ENCODE data around the gene FKBP1A.
"Not testable (repeated sequence)": the region's sequence is repeated elsewhere in the genome, so short reads cannot be mapped to it uniquely, and the experiment has no call there.

The FKBP1A gene

DNA sequence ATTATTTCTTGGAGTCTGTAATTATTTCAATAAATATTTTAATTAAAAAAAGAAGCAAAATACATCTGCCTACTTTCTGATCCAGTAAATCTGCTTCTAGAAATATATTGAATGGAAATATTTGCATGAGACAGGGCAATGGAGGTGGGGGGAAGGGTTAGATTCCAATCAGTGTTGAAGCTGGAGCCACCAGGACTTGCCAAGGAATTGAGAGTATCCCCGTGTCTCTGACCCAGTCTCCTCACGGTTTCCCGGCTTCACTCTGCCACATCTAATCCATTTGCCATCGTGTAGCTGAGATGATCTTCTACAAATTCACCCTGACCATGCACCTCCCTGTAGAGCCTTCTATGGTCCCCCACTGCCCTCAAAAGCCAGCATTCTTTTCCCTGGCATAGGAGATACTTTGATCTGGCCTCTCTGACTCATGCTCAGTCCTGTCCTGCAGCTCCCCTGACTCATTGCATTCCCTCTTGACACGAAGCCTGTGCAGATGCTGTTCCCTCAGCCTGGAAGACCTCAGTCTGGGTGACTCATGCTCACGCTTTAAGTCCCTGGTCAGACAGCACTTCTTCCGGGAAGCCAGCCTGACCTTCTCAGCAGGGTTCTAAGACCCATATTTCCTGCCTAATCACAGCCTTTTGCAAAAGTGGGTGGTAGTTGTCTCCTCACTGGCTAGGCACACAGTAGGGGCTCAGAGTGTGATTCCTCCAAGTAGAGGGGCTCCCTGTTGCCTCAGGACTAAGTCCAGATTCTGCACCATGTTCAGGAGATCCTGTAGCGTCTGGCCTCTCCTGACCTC lies 23.0 kb upstream of the FKBP1A start:
- DNase-seq: no peak

DNA sequence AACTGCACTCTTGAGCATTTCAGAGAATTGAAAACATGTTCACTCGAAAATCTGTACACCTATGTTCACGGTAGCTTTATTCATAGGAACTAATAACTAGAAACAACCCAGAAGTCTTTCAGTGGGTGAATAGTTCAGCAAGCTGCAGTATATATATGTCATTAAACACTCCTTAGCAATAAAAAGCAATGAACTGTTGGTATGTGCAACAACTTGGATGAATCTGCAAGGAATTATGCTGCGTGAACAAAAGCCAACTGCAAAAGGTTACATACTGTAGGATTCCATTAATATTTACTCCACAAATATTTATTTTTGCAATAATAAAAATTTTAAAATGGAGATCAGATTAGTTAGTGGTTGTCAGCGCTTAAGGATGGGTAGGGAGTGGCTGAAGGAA lies 22.1 kb upstream of the FKBP1A start:
- no peak for DNase-seq

DNA sequence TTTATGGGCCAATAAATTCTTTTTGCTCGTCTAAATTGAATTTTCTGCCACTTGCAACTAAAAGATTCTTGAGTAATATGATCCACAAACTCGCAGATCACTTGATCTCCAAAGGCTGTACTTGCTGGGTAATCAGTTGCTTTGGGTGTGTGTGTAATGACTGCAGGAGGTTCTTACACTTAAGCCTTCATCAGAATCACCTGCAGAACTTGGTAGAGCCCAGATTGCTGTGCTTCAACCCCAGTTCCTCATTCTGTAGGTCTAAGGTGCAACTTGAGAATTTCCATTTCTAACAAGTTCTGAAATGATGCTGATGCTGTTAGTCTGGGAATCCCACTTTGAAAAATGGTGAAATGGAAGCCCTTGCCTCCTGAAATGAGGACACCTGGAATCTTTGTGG lies 12.9 kb upstream of the FKBP1A start:
- DNase-seq: no peak

DNA sequence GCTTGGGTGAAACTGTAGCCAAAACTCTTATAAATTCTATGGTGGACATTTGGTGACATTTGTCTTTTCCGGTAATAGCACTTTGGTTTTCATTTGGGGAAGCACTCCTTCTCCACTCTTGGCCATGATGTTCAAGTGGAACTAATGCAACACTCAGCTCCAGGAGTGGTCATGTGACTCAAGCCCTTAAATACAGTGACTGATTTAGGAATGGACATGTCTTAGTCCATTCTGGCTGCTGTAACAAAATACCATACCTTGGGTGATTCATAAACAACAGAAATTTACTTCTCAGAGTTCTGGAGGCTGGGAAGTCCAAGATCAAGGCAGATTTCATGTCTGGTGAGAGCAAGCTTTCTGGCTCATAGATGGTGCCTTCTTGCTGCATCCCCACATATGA lies 10.8 kb upstream of the FKBP1A start:
- DNase-seq: no peak

DNA sequence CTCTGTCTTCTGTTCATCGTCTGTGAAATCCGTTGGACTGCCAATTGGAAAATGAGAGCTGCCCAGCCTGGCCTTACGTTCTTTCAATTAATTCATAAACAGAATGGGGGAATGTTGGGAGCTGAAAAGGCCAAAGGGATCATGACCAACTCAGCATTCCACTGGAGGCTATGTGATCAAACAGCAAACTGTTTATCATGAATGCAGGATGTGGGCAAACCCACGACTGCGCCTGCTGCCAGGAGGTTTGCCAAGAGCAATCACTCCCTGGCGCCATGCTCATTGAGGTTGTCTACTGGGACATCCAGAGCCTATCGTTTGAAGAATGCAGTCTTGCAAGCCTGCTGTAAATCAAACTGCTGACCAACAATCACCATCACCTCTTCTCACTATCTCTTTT lies 9.3 kb upstream of the FKBP1A start:
- no peak for DNase-seq

DNA sequence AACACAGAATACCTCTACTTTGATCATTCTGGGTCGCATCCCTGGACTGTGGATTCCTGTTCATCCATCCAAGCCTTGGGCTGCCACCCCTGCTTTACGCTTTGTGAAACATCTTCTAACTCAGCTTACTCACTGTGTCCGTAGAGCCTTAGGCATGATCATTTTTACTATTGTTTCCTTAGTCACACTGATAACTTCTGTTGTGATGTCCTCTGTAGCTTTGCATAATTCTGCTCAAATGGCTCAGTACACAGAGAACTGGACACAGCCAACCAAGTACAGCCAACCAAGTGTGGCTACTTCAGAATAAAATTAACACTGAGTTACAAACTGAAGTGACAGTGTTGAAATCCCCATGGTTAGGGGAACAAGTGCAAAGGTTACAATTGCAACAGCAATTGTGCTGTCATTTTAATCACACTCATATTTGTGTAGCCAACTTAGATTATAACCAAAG lies 8.6 kb upstream of the FKBP1A start:
- no peak for DNase-seq

DNA sequence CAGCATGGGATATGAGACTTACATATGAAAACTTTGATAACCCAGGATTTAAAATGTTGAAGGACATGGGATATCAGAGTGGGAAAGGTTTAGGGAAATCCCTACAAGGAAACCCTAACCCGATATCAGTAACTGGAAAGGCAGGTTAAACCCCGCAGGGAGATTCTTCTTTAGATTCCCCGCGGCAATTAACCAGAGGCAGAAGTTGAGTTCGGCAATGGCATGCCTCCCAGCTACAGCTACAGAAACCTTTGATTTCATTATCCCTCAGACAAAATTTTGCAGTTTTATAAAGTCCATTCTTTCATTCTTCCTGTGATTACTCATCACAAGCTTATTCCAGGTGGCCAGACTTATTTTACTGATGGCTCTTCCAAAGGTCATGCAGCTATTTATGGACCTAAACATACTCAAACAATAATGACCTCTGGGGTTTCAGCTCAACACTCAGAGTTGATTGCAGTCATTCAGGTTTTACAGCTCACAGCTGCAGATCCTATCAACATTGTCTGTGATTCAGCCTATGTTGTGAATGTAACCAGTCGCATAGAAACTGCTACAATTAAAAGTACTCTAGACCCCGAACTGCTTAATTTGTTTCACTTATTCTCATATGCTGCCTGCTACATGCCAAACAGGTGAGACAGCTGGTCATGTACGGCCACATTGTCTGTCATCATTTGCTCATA lies 7.0 kb upstream of the FKBP1A start:
- DNase-seq: not testable (repeated sequence)

DNA sequence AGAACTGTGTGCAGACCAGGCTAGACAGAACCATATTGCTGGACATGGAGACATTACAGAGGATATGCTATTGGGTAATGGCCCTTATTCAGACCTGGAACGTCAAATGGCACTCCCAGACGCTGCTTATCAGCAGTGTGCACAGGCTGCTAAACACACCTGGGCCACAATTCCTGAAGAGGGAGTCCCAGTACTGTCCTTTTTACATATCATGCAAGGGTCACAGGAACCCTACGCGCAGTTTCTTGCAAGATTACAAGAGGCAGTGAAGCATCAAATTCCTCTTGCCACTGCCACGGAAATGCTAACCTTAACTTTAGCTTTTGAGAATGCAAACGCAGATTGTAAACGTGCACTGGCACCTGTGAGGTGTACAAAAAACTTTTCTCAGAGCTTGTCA lies 5.3 kb upstream of the FKBP1A start:
- DNase-seq: not testable (repeated sequence)

DNA sequence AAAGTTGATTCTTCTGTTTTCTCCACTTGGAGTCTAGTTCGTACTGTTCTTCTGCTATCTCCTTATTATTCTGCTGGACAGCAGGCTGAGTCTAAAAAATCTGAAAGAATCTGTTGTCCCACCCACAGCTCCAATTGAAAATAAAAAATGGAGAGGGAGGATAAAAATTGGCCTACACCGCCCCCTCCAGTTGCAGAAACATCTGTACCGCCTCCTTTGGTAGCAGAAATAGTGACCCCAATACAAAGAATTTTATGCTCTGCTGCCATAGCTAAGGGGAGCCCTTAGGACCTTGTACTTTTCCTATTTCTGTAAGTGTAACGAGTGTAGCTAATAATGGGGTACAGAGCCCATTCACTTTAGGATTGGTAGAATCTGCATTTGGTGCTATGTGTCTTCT lies 4.9 kb upstream of the FKBP1A start:
- no peak for DNase-seq

DNA sequence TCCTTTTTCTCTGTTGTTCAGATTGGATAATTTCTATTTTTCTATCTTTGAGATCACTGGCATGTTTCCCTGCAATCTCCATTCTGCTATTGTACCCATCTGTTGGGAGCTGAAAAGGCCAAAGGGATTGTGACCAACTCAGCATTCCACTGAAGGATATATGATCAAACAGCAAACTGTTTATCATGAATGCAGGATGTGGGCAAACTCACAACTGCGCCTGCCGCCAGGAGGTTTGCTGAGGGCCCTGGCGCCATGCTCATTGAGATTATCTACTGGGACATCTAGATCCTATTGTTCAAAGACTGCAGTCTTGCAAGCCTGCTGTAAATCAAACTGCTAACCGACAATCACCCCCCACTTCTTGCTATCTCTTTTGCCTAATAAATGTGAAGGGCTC lies 3.8 kb upstream of the FKBP1A start:
- no peak for DNase-seq

DNA sequence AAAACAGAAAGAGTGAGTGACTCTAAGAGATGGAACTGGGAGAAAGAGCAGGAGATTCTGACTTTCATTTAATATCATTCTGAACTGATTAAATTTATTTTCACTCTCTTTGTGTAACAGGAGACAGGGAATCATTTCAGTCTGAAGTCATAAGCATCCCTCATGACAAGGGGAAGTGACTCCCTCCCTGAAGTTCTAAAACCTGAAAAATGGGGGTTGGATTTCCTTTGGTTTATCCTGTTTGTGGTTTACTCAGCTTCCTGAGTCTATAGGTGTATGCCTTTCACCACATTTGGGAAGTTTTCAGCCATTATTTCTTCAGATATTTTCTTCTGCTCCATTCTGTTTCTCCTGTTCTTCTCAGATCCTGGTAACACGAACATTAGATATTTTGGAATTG lies 3.4 kb upstream of the FKBP1A start:
- no peak for DNase-seq

DNA sequence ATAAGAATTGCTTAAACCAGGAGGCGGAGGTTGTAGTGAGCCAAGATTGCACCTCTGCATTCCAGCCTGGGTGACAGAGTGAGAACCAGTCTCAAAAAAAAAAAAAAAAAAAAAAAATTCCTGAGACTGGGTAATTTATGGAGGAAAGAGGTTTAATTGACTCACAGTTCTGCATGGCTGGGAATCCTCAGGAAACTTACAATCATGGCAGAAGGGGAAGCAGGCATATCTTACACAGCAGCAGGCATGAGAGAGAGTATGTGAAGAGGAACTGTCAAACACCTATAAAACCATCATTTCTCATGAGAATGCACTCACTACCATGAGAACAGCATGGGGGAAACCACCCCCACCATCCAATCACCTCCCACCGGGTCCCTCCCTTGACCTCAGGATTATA lies 1.8 kb upstream of the FKBP1A start:
- DNase-seq: no peak

DNA sequence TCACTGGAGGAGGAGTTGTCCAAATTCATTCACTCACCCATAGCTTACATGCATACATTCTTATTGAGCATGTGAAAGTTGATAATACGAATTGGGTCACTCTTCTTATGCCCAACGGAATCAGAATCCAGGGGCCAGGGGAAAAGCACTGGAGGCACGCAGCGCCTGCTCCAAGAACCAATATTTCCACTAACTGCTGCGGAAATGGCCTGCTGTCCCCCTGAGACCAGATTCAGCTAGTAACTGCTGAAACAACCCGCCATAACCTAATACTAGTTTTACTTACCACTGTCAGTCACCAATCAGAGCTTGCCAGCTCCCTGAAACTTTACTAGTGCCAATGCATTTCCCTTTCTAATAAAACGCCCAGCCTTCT lies 641 bp upstream of the FKBP1A start:
- no peak for DNase-seq

DNA sequence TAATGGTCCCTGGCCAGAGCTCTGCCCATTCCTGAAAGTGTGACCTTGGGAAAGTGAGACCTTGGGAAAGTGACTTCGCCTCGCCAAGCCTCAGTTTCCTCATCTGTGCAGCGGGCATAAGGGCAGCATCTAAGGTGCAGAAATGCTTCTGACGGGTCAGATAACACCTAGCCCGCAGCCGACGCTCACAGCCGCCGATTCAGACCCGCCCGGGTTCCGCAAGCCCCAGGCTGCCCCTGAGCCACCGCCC lies 486 bp downstream of the FKBP1A start:
- no peak for DNase-seq

DNA sequence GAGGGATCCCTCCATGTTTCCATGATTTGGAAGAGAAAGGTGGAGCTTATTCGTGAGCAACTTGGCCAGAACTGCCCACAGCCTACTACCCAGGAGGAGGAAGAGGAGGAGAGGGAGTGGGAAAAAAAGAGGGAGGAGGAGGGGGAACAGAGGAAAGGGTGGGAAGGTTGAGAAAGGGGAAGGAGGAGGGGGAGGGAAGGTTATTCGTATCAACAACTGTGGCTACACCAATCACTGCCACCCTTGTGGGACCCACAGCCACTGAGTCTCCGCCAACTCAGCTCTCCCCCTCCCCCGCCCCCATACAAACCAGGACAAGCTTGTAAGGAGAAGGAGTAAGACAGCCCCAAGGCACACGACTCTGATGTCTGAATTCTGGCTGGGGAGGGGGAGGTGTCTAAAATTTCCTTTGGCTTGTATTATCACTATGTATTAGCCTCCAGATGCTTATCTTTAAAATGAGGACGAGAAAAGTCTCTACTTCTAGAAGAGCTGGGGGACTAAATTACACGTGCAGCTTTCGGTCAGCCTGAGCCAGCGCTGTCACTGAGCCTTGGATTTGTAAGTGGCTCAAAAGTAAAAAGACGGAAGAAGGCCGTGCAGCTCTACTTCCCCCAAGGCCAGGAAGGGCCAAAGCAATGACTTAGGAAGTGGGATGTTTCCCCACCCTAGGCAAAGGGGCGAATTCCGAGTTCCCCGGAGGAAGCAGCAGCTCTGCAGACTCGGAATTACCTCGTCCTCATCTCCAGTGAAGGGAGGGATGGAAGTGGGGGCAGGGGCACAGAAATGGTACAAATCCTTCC lies 1.0 kb downstream of the FKBP1A start:
- no peak for DNase-seq

DNA sequence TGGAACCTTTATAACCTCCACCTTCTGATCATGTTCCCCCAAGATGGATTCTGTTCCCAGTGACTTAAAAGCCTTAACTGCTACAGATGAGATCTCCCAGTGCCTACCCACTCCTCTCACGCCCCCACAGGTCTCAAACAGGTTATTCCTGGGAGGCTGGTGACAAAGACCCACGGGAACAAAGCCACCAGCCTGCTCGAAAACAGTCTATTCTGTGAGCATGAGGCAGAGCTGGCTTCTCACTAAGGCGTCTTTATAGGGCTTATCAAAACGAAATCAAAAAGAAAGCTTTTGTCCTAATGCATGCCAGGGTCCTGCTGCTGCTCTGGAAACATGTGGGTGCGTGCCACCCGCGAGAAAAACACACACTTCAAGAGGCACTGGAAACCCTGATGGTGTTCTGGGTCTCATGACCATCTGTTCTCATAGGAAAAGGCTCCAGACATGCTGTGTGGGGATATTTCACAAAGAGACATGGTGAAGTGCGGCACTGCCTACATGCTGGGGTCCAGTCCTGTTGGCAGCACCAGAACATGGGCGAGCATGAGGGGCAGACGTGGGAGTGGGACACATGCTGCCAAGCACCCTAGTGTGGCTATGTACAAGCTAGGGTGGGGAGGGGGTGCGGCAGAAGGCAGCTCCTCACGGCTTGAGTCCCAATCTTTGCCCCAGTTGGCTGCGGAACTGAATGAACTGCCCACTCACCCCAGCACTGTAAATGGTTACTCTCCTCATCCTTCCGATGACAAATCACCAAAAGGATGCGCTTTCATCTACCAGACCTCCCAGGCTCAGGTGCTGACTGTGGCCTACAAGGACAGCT lies 2.1 kb downstream of the FKBP1A start:
- DNase-seq: no peak

DNA sequence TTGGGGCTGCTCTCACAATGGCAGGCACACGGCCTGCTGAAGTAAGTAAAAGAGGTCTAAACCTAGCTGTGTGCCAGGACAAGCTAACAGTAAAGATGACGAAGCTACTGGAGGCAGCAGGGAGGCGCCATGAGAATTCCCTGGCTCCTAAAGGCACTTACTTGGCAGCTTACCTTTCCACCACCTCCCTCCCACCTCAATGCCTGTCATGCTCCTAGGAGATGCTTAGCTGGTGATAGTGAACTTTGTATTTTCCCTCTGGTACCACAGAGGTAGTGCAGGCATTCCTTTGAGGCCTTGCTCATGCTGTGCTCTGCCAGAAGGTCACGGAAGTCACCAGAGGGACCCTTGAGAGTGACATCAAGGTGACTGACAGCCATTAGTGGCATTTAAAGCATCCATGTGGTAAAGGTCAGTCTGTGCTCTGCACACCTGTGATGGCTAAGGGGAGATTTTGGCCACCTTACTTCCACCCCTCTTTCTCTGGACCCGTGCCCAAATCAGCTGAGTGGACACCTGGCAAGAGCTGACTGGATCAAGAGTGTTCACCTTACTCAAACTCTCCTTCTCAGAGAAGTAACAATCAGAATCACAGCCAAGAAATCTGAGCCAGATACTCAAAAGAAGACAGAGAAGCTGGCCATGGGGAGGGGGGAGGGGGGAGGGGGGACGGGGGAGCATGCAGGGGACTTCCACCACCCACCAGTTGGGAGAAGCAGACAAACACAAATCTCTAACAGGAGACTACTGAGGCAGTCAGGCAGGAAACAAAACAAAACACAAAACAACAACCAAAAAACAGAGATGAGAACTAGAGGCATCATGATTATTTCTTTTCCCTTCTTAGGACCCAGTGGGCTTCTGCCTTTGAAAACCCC lies 2.9 kb downstream of the FKBP1A start:
- DNase-seq: no peak

DNA sequence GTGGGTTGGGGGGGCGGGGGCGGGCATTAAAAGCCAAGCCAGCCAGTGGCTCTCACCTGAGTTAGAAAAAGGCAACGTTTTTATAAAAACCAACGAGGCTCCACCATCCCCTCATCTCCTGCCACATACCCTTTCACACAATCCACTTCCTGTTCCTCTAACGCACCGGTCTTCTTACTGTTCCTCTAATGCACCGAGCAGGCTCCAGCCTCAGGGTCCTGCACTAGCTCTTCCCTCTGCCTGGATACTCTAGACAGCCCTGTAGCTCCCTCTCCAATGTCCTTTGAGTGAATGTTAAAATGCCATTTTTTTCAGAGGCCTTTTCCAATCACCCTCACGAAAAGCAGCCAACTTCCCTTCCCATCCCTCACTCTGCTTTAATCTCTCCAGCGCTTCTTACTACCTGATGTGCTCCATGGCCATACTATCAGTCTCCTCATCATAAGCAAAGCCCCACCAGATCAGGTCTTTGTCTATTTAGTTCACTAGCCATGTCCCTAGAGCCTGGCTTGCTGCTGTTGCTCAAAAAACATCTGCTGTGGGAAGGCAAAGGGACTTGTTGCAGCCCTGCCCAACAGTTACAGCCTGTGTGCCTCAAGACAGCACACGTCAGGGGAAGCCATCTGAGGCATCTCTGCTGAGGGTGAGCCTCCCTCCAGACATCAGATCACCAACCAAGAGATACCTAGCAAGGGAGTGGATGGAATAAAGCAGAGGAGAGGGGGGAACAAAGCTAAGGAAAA lies 3.9 kb downstream of the FKBP1A start:
- peak; percentile 20 for DNase-seq

DNA sequence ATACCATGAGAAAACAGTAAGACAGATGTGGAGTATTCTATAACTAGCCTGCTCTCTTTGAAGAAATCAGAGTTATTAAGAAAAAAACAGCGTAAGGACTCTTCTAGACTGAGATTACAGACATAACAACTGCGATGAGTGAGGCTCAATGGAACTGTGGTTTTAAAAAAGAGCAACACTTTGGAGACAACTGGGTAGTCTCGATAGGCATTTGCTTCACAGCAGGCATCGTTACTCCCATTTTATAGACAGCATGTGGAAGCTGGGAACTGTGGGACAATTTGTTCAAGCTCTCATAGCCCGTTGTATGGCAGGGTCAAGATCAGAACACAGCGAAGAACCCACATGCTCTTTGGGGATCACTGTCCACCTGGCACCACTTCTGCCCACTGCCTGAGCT lies 4.6 kb downstream of the FKBP1A start:
- no peak for DNase-seq

DNA sequence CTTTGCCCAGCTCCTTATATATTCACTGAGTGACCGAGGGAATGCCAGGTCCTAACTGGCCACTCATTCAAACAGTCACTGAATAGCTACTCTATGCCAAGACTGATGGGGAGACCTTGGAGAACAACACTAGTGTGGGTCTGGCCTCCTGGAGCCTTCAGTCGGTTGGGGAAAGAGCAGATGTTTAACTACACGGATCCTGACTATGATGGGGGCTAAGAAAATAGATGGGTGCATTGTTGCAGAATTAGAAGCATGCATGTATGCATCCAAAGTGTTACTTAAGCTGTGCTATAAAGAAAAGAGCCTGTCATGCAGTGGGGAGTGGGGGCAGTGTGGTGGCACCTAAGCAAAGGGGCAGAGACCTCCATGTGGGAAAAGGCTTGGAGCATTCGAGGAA lies 6.5 kb downstream of the FKBP1A start:
- no peak for DNase-seq

DNA sequence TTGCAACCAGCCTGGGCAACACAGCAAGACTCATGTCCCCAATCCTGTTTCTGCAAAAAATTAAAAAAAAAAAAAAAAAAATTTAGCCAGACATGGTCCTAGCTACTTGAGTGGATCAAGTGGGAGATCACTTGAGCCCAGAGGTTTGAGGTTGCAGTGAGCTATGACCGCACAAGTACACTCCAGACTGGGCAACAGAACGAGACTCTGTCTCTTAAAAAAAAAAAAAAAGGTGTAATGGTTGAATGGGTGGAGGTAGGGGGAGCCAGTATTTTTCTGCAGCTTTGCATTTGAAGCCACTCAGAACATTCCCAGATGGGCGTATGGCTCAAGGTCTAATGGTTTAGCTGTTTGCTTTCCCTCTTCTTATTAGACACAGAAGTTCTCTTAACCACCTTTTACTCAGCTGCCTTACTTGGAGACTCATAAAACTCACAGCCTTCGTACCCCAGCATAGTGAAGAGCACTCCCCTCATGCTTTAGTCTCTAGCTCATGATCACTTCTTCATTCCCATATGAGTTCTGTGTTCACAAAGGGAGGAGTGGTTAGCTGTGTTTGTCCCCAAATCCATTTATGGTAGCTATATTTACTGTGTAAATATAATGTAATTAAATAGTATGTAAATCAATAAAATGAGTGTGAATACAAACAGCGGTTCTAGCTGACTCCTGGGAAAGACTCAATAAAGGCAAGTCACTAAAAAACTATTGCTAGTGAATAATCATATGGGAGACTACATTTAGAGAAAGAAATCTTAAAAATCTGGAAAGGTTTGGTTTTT lies 9.0 kb downstream of the FKBP1A start:
- DNase-seq: no peak
